HCT116 (cell line): ENCODE results near the gene CTR9. TPM values are rescaled to one million over a fixed set of nuclear protein-coding genes. Genes with fewer than 3 reads are reported as not detected.

Experiments
- ATAC-seq: fragments of 200-7000 bp; cut with Tn5 transposase; 2 replicates; pipeline ENCODE4 v1.9.1; 2020; ENCODE audit warnings: mild to moderate bottlenecking, moderate library complexity
- BruUV-seq: library from RNA; stranded (reverse); fragments of 400-500 nt; replicated peaks from 2 replicates; lab custom pipeline; 2021; lab: Mats Ljungman, UMichigan
- CTCF ChIA-PET: fragments of 300-600 bp; sonication (Branson Sonifier 250); formaldehyde crosslinking; loops from one replicate; lab custom pipeline; 2021; ENCODE audit warnings: antibody characterized with exemption; lab: Charles Lee
- POLR2A ChIA-PET: fragments of 300-600, 350-600 bp; sonication (Branson Sonifier 250); formaldehyde crosslinking; loops from one replicate; lab custom pipeline; 2021; ENCODE audit warnings: antibody characterized with exemption; lab: Charles Lee
- RAD21 ChIA-PET, 2 experiments: fragments of 300-600 bp; sonication (Branson Sonifier 250); formaldehyde crosslinking; loops; one replicate each; lab custom pipeline; 2023; ENCODE audit warnings: low total read pairs in 2 of 2; ENCODE audit not compliant: uncharacterized antibody in 2 of 2, unreplicated experiment in 2 of 2, low non-redundant PET in 1 of 2; lab: Charles Lee
- DNase-seq: peaks from one replicate; pipeline ENCODE4 v3.0.0-alpha.2; 2010; ENCODE audit warnings: low read depth, low spot score
- H2AFZ ChIP-seq: fragments of 200-600 bp; shearing (Covaris generic), sonication (generic); 2 replicates; pipeline ENCODE4 v1.6.1; 2017; ENCODE audit warnings: low read depth, mixed run types, mixed read lengths, antibody characterized with exemption, low read length; ENCODE audit not compliant: poor library complexity, severe bottlenecking
- H3K27ac ChIP-seq: 2 replicates; pipeline ENCODE4 v1.5.1; 2012; ENCODE audit warnings: low read depth, low read length
- H3K27me3 ChIP-seq: fragments of 200-600 bp; sonication (generic); 2 replicates; pipeline ENCODE4 v1.6.1; 2016; ENCODE audit warnings: mixed run types, low read length, mixed read lengths; ENCODE audit not compliant: insufficient read depth
- H3K36me3 ChIP-seq, 2 experiments: fragments of 200-500 bp in 1 of 2; fragments of 200-600 bp in 1 of 2; sonication (Bioruptor generic) in 1 of 2; sonication (generic) in 1 of 2; 2 replicates each; pipeline versions ENCODE4 v1.5.1 to v1.6.1; 2014 to 2016; ENCODE audit warnings: low read length in 2 of 2, inconsistent platforms in 1 of 2, mixed read lengths in 1 of 2, mixed run types in 1 of 2; ENCODE audit not compliant: insufficient read depth in 2 of 2, control insufficient read depth in 1 of 2
- H3K4me1 ChIP-seq, 2 experiments: fragments of 200-600 bp in 1 of 2; sonication (generic) in 1 of 2; 2 replicates each; pipeline versions ENCODE4 v1.5.1 to v1.6.1; 2012 to 2017; ENCODE audit warnings: low read length in 2 of 2, inconsistent platforms in 1 of 2, mild to moderate bottlenecking in 1 of 2, mixed read lengths in 1 of 2, mixed run types in 1 of 2, moderate library complexity in 1 of 2; ENCODE audit not compliant: insufficient read depth in 2 of 2, control insufficient read depth in 1 of 2
- H3K4me2 ChIP-seq: fragments of 200-600 bp; sonication (generic); 2 replicates; pipeline ENCODE4 v1.6.1; 2017; ENCODE audit warnings: mixed run types, low read length, mixed read lengths
- H3K4me3 ChIP-seq, 2 experiments: fragments of 200-600 bp in 1 of 2; sonication (generic) in 1 of 2; replicated peaks in 1 of 2; 2 replicates each; pipeline ENCODE4 v1.5.1; 2011 to 2016; ENCODE audit warnings: low read length in 2 of 2, control low read depth in 1 of 2, low read depth in 1 of 2, mild to moderate bottlenecking in 1 of 2, mixed read lengths in 1 of 2, mixed run types in 1 of 2
- H3K79me2 ChIP-seq: fragments of 200-600 bp; sonication (generic); 2 replicates; pipeline ENCODE4 v1.6.1; 2017; ENCODE audit warnings: mild to moderate bottlenecking, mixed run types, low read length, moderate library complexity, mixed read lengths; ENCODE audit not compliant: insufficient read depth
- H3K9ac ChIP-seq: fragments of 200-600 bp; sonication (generic); 2 replicates; pipeline ENCODE4 v1.6.1; 2016; ENCODE audit warnings: low read length, mixed read lengths
- H3K9me2 ChIP-seq: fragments of 200-600 bp; sonication (generic), shearing (Covaris generic); 2 replicates; pipeline ENCODE4 v1.6.1; 2017; ENCODE audit warnings: mixed run types, mild to moderate bottlenecking, moderate library complexity; ENCODE audit not compliant: insufficient read depth
- H3K9me3 ChIP-seq, 2 experiments: fragments of 200-500 bp in 1 of 2; fragments of 200-600 bp in 1 of 2; sonication (Bioruptor generic) in 1 of 2; sonication (generic) in 1 of 2; 2 replicates each; pipeline ENCODE4 v1.6.1; 2014 to 2017; ENCODE audit warnings: low read length in 2 of 2, mixed read lengths in 2 of 2, inconsistent platforms in 1 of 2, low read depth in 1 of 2, mild to moderate bottlenecking in 1 of 2, mixed run types in 1 of 2, moderate library complexity in 1 of 2; ENCODE audit not compliant: control insufficient read depth in 1 of 2, insufficient read depth in 1 of 2
- H4K20me1 ChIP-seq: fragments of 200-600 bp; sonication (generic), shearing (Covaris generic); 2 replicates; pipeline ENCODE4 v1.6.1; 2017; ENCODE audit warnings: mixed run types, mild to moderate bottlenecking, moderate library complexity; ENCODE audit not compliant: insufficient read depth
- ATF3 ChIP-seq: IDR thresholded peaks from 2 replicates; pipeline ENCODE4 v1.6.1; 2012
- CBX3 ChIP-seq: IDR thresholded peaks from 2 replicates; pipeline ENCODE4 v1.6.1; 2012; ENCODE audit warnings: low read depth
- CEBPB ChIP-seq: IDR thresholded peaks from 2 replicates; pipeline ENCODE4 v1.6.1; 2012; ENCODE audit warnings: low read depth
- ELF1 ChIP-seq: IDR thresholded peaks from 2 replicates; pipeline ENCODE4 v1.6.1; 2012; ENCODE audit warnings: low read depth, borderline replicate concordance
- EZH2 ChIP-seq: fragments of 200-600 bp; sonication (generic); IDR thresholded peaks from 2 replicates; pipeline ENCODE4 v1.6.1; 2017; ENCODE audit warnings: antibody characterized with exemption, mixed run types
- FOSL1 ChIP-seq: IDR thresholded peaks from 2 replicates; pipeline ENCODE4 v1.6.1; 2012; ENCODE audit warnings: low read depth
- JUND ChIP-seq: IDR thresholded peaks from 2 replicates; pipeline ENCODE4 v1.6.1; 2012
- POLR2A ChIP-seq: IDR thresholded peaks from 2 replicates; pipeline ENCODE4 v1.7.0; 2011; ENCODE audit warnings: borderline replicate concordance; ENCODE audit not compliant: insufficient read depth, insufficient read length; ENCODE audit errors: extremely low read depth
- POLR2AphosphoS5 ChIP-seq: IDR thresholded peaks from 2 replicates; pipeline ENCODE4 v1.6.1; 2011; ENCODE audit warnings: mild to moderate bottlenecking, low read depth, low read length, moderate library complexity
- RAD21 ChIP-seq: IDR thresholded peaks from 2 replicates; pipeline ENCODE4 v1.6.1; 2012; ENCODE audit warnings: low read depth, mild to moderate bottlenecking
- REST ChIP-seq: IDR thresholded peaks from 2 replicates; pipeline ENCODE4 v1.6.1; 2012; ENCODE audit warnings: low read depth
- SIN3A ChIP-seq: IDR thresholded peaks from 2 replicates; pipeline ENCODE4 v1.6.1; 2012; ENCODE audit warnings: low read depth
- SP1 ChIP-seq: IDR thresholded peaks from 2 replicates; pipeline ENCODE4 v1.6.1; 2012; ENCODE audit warnings: low read depth
- TCF7L2 ChIP-seq: IDR thresholded peaks from 2 replicates; pipeline ENCODE4 v1.7.0; 2011; ENCODE audit warnings: borderline replicate concordance, inconsistent platforms; ENCODE audit not compliant: insufficient read depth, insufficient read length; ENCODE audit errors: extremely low read depth
- YY1 ChIP-seq: IDR thresholded peaks from 2 replicates; pipeline ENCODE4 v1.6.1; 2011; ENCODE audit warnings: low read length, low read depth, moderate library complexity, mild to moderate bottlenecking; ENCODE audit not compliant: insufficient replicate concordance; ENCODE audit errors: extremely low read depth
- ZFX ChIP-seq: fragments of 450-650 bp; IDR thresholded peaks from 2 replicates; pipeline ENCODE4 v1.6.1; 2017
- ZNF274 ChIP-seq: fragments of 200-500 bp; sonication (Bioruptor generic); IDR thresholded peaks from 2 replicates; pipeline ENCODE4 v1.6.1; 2014; ENCODE audit warnings: mild to moderate bottlenecking, low read depth, low read length, inconsistent platforms
- intact Hi-C: fragments of 100-400 bp; cut with micrococcal nuclease; formaldehyde crosslinking; loops from 2 replicates; pipeline ENCODE4 v1.10.0; 2022
- total RNA-seq: library from RNA; stranded (reverse); gene quantifications from one replicate; pipeline ENCODE4 v1.2.1, GENCODE V29; 2021; ENCODE audit not compliant: unreplicated experiment

The CTR9 gene
- total RNA-seq, 1 experiment from 2014 or later = 68.4 TPM

DNA sequence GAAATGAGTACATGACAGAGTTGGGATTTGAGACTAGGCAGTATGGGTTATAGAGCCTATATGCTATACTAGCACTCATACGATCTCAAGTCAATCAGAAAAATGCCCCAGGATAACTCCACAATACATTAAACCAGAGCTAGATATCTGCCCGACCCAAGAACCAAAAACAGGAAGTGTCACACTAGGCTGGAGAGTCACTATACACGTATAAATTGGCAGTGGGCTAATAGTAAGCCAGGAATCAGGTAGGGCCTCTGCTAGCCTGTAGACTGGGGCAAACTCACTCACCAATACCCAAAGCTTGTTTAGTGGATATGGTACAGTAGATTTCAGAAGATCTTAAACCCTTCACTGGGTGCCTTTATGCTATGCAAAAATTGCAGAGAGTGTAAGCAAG, 73.8 kb downstream of the CTR9 start:
- no peak overlapping the region for H3K4me3 ChIP-seq
- intact Hi-C loops = no loop called here
- CTCF ChIA-PET = no interaction called here
- RAD21 ChIA-PET = no interaction called here
- no peak for DNase-seq
- H3K9me2 ChIP-seq = no peaks in the 10 kb centered on the region
- H3K79me2 ChIP-seq = no peaks in the 10 kb centered on the region
- H2AFZ ChIP-seq = no peak overlapping the region
- POLR2A ChIA-PET = interaction anchor here (1.1 kb wide), 1 partner anchor 16 kb away, joined by 5 read pairs; the partner anchor contains the start of gene EIF4G2
- TF ChIP-seq CEBPB (no peak), POLR2A (no peak), POLR2AphosphoS5 (no peak), ZFX (no peak), JUND (no peak), SP1 (no peak), TCF7L2 (no peak), RAD21 (no peak), ATF3 (no peak), YY1 (no peak), REST (no peak), CBX3 (no peak), EZH2 (no peak), FOSL1 (no peak), ZNF274 (no peak), ELF1 (no peak), SIN3A (no peak)
- H3K4me2 ChIP-seq = no peak overlapping the region
- H3K9ac ChIP-seq = no peak overlapping the region
- H4K20me1 ChIP-seq = no peaks in the 10 kb centered on the region
- no TSS peak for BruUV-seq
- no peaks in the 10 kb centered on the region for H3K36me3 ChIP-seq
- H3K27me3 ChIP-seq = no peaks in the 10 kb centered on the region
- ATAC-seq = no peak
- no peaks in the 10 kb centered on the region for H3K9me3 ChIP-seq
- H3K4me1 ChIP-seq = no peaks in the 10 kb centered on the region
- no peak overlapping the region for H3K27ac ChIP-seq
